ENCODE results near the gene TCF3.

GRCh38 chr19:1661995-1662394 lies 9.6 kb upstream of the TCF3 start:
- no peak for TF ChIP-seq CTCF (IDR thresholded peaks at IDR 0.05)
- TF ChIP-seq POLR2AphosphoS5 (IDR thresholded peaks at IDR 0.05) = no peak
